GM21423 (cell line): ENCODE results near the gene SPEM2.

Experiments used
- ATAC-seq: cut with Tn5 transposase; IDR thresholded peaks from one replicate; pipeline ENCODE4 v1.9.1; 2021; ENCODE audit warnings: mild to moderate bottlenecking, moderate library complexity; ENCODE audit not compliant: unreplicated experiment

The SPEM2 gene

GRCh38 chr17:7440113-7440833 lies 14.9 kb downstream of the SPEM2 start:
- no peak for ATAC-seq

DNA sequence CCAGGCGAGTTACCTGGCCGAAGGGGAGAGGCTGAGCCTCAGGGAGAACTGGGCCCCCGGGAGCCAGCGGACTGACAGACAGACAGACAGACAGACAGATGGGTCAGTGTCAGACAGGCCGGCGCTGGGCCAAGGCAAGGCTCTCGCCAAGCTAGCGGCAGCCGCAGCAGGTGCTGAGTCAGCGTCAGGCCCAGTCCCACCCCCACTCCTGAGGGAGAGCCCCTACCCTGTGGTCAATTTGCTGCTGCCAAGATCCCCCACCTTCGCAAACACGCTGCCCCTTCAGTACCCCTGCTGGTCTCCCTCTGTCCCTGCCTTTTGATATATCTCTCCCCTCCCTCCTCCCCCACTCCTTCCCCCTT lies 15.4 kb downstream of the SPEM2 start:
- no peak for ATAC-seq

GRCh38 chr17:7441266-7441665 lies 15.8 kb downstream of the SPEM2 start:
- no peak for ATAC-seq

GRCh38 chr17:7442142-7442541 lies 16.7 kb downstream of the SPEM2 start:
- no peak for ATAC-seq

GRCh38 chr17:7443499-7444485 lies 18.4 kb downstream of the SPEM2 start:
- ATAC-seq, result no peak

GRCh38 chr17:7444682-7445618 lies 19.5 kb downstream of the SPEM2 start, which contains the start of gene CHRNB1:
TSS of gene CHRNB1 (plus strand) at chr17:7445061. CDS start at chr17:7445128, 67 bp downstream.
- no peak for ATAC-seq

DNA sequence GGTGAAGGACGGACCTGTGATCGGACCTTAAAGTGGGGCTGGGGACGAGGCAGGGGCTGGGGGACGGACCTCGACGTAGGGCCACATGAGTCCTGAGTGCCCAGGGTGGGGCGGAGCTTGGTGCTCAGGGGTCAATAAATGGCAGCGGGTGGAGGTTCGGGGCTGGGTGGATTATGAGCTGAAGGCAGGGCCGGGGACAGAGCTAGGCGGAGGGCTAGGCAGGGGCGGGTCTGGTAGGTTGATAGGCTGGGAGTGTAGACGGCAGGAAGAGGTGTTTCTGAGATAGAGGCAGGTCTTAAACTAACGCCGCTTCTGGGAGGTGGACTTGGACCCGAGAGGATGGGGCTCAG lies 20.2 kb downstream of the SPEM2 start:
- ATAC-seq, result no peak

DNA sequence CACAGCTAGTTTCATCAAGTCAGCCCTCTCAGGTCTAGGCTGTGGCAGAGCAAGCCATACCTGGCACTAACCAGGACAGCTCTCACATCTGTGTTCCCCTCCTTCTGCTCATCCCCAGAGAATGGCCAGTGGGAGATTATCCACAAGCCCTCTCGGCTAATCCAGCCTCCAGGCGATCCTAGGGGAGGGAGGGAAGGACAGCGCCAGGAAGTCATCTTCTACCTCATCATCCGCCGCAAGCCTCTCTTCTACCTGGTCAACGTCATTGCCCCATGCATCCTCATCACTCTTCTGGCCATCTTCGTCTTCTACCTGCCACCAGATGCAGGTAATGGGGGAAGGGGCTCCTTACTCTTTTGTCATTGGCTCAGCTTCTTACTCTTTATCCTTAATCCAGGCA lies 23.0 kb downstream of the SPEM2 start:
- no peak for ATAC-seq

GRCh38 chr17:7459961-7460545 lies 34.6 kb downstream of the SPEM2 start:
- no peak for ATAC-seq

DNA sequence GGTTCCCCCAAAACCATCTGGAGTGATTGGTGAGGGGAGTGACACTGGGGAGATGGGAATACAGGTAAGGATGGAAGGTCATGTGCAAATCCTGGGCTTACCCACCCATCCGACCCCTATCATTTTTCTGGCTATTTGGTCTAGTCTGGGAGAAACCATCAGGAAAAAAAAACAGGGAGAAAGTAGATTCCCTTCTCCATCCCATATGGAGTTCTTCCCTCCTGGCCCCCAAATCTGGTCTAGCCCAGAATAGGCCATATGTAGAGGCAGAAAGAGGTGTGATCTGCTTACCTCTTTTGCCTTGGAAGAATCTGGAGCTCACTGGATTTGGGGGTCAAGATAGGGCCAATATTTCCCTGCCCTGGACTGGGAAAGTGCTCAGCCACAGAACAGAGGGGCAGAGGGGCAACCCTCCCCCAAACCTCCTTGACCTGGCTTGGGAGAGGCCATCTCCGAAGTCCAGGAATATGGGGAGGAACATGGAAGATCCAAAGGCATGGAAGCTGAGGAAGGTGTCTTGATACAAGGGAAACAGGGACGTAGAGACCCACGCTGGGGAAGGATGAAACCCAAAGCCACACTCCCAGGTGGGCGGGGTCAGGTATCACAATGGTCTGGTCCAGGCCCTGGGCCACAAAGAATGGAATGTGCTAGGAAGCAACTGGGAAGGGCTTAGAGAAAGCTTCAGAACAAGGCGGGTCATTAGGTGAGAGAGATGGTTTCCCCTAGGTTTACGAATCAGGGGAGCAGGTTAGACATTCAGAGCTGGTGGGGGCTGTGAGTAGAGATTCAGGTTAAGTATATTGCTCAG lies 35.6 kb downstream of the SPEM2 start:
- no peak for ATAC-seq

DNA sequence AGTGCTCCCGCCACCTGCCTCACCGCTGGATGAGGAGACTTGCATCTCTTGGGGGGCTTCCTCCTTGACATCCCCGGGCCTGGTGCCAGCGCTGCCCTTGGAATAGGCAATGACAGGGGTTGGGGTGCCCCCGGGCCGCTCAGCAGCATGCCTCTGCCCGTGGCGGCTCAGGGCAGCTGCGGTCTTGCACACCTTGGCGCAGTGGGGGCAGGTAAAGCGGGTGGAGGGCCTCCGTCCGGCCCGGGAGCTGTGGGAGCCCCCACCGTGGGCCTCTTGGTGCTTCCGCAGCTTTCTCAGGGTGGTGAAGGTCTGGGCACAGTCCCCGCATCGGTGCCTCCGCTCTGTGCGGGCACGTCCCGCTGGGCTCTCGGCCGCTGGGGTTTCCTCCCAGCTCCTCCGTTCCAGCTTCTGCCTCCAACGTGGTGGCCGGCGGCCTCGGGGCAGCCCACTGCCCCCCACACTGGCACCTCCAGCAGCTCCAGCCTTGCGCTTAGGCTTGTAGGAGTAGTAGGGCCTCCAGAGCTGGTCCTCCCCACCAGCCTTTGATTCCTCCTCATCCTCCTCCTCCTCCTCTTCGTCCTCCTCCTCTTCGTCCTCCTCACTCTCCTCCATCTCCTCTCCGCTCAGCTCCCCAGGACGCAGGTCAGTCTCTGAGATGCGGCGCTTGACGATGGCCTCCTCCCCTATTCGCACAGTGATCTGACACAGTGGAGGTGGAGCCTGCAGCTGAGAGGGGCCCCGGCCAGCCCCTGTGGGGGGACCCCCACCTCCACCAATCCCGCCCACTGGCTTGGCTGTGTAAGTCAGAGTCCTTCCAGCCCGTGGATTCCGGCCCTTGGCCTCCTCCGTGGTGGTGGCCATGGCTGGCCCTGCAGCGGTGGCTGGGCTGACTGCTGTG lies 37.3 kb downstream of the SPEM2 start:
- no peak for ATAC-seq

GRCh38 chr17:7463372-7463846 lies 38.0 kb downstream of the SPEM2 start:
- ATAC-seq, result no peak

DNA sequence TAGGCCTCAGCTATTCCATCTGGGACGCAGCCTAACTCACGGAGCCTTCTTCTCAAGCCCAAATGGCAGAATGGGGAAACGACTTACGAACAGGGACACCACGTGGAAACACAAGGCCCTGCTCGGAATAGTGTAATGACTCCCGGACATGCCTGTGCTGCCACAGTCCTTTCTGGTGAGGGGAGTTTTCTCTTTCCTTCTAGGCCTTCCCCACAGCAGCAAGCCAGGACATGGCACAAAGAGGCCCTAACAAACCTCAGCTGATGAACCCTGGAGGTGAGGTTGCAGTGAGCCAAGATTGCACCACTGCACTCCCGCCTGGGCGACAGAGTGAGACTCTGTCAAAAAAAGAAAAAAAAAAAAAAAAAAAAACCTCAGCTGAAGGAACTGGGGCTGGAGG lies 38.7 kb downstream of the SPEM2 start:
- no peak for ATAC-seq

GRCh38 chr17:7465597-7466275 lies 40.3 kb downstream of the SPEM2 start:
- no peak for ATAC-seq

DNA sequence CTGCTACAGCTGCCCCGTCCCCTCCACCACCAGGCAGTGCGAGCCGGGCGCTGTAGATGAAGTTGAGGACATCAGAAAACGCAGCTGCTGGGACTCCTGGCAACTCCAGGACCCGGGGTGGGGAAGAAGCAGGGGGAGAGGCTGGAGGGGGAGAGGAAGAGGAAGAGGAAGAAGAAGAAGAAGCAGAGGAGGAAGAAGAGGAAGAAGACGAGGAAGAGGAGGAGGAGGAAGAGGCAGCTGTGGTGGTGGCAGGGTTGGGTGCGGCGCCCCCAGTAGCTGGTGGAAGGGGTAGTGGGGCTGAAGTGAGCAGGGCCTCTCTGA lies 40.9 kb downstream of the SPEM2 start:
- no peak for ATAC-seq

- no peak for ATAC-seq
These were observed 41.4 kb downstream of the SPEM2 start for GRCh38 chr17:7466639-7467341.

DNA sequence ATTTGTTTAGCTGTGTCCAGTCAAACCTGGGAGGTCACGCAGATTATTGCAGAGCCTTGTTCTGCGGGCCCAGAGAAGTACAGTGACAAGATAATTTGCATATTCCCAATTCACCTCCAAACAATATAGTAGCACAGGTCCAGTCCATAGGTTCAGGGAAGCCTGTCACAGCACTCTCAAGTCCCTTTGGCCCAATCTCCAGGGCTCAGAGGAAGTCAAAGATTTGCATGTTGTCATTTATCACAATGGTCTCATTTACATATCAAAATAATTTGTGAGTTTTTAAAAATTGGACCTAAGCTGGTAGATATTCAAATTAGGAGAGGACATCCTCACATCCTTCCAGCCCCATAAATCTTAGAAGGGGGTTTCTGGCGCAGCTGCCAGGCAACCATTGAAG lies 42.1 kb downstream of the SPEM2 start:
- ATAC-seq, result no peak

- no peak for ATAC-seq
These were observed 42.9 kb downstream of the SPEM2 start for GRCh38 chr17:7468290-7468689.
